B cell (primary cell): ENCODE results near the gene CASD1. TPM values are rescaled to one million over a fixed set of nuclear protein-coding genes. Genes with fewer than 3 reads are reported as not detected.

Source experiments
- ATAC-seq: fragments of 200-7000 bp; cut with Tn5 transposase; one replicate; pipeline ENCODE4 v1.10.0; 2021; ENCODE audit warnings: low read depth, mild to moderate bottlenecking, moderate number of reproducible peaks, moderate library complexity
- CTCF ChIA-PET: fragments of 350-600 bp; sonication (Branson Sonifier 250); formaldehyde crosslinking; loops from one replicate; lab custom pipeline; 2021; ENCODE audit warnings: antibody characterized with exemption, inconsistent platforms; lab: Charles Lee
- POLR2A ChIA-PET: fragments of 350-600 bp; sonication (Branson Sonifier 250); formaldehyde crosslinking; loops from one replicate; lab custom pipeline; 2021; ENCODE audit warnings: antibody characterized with exemption; lab: Charles Lee
- DNase-seq: peaks from one replicate; pipeline ENCODE4 v3.0.0; 2013
- H2AFZ ChIP-seq: 2 replicates; pipeline ENCODE4 v1.6.1; 2012; ENCODE audit warnings: mild to moderate bottlenecking, low read depth, low read length; ENCODE audit not compliant: insufficient read depth, poor library complexity, severe bottlenecking
- H3K27ac ChIP-seq, 2 donors: 1 replicate in 1 of 2; 2 replicates in 1 of 2; pipeline ENCODE4 v1.5.1; 2012 to 2013; ENCODE audit warnings: low read length in 2 of 2, mild to moderate bottlenecking in 2 of 2, moderate library complexity in 1 of 2
- H3K27me3 ChIP-seq, 4 experiments: fragments of 200-600 bp in 1 of 4; sonication (generic) in 1 of 4; replicated peaks in 1 of 4; 1 replicate in 2 of 4; 2 replicates in 2 of 4; pipeline versions ENCODE4 v1.6.1 to v1.7.0; 2013 to 2016; ENCODE audit warnings: low read length in 3 of 4, mild to moderate bottlenecking in 2 of 4, mixed read lengths in 1 of 4, moderate library complexity in 1 of 4; ENCODE audit not compliant: insufficient read depth in 4 of 4, control insufficient read depth in 3 of 4; ENCODE audit errors: control extremely low read depth in 1 of 4
- H3K36me3 ChIP-seq, 2 experiments: replicated peaks in 1 of 2; 1 replicate in 1 of 2; 2 replicates in 1 of 2; pipeline versions ENCODE4 v1.6.1 to v1.7.1; 2013; ENCODE audit warnings: low read length in 1 of 2; ENCODE audit not compliant: insufficient read depth in 2 of 2, control insufficient read depth in 1 of 2; ENCODE audit errors: control extremely low read depth in 1 of 2, extremely low read depth in 1 of 2
- H3K4me1 ChIP-seq, 2 donors: fragments of 200-600 bp in 1 of 2; sonication (generic) in 1 of 2; 1 replicate in 1 of 2; 2 replicates in 1 of 2; pipeline versions ENCODE4 v1.5.1 to v1.6.1; 2013 to 2017; ENCODE audit warnings: low read length in 2 of 2; ENCODE audit not compliant: control insufficient read depth in 2 of 2, insufficient read depth in 2 of 2
- H3K4me2 ChIP-seq: replicated peaks from 2 replicates; pipeline ENCODE3; 2012; ENCODE audit warnings: mild to moderate bottlenecking, low read depth, low read length; ENCODE audit not compliant: poor library complexity, severe bottlenecking
- H3K4me3 ChIP-seq, 5 experiments: fragments of 200-600 bp in 1 of 5; sonication (generic) in 1 of 5; 1 replicate in 3 of 5; 2 replicates in 2 of 5; pipeline versions ENCODE4 v1.5.1 to v1.7.0; 2011 to 2016; ENCODE audit warnings: low read length in 4 of 5, mild to moderate bottlenecking in 4 of 5, low read depth in 2 of 5, control low read depth in 1 of 5, moderate library complexity in 1 of 5; ENCODE audit not compliant: insufficient read depth in 1 of 5; ENCODE audit errors: control extremely low read depth in 1 of 5, extremely low read depth in 1 of 5
- H3K79me2 ChIP-seq: fragments of 200-600 bp; sonication (generic); one replicate; pipeline ENCODE4 v1.6.0; 2016; ENCODE audit warnings: low read length; ENCODE audit not compliant: control insufficient read depth, insufficient read depth
- H3K9ac ChIP-seq: fragments of 200-600 bp; sonication (generic); 2 replicates; pipeline ENCODE4 v1.6.1; 2017; ENCODE audit warnings: mild to moderate bottlenecking, low read length, moderate library complexity
- H3K9me3 ChIP-seq, 3 donors: one replicate each; pipeline versions ENCODE4 v1.6.1 to v1.7.1; 2013; ENCODE audit warnings: low read length in 2 of 3; ENCODE audit not compliant: control insufficient read depth in 2 of 3, insufficient read depth in 1 of 3; ENCODE audit errors: control extremely low read depth in 1 of 3
- H4K20me1 ChIP-seq: 2 replicates; pipeline ENCODE4 v1.6.0; 2012; ENCODE audit warnings: mild to moderate bottlenecking, low read length; ENCODE audit not compliant: insufficient read depth, control insufficient read depth, poor library complexity, severe bottlenecking
- H3K27ac Mint-ChIP-seq: one replicate; pipeline ENCODE4 v1.8.0; 2021; ENCODE audit warnings: mixed read lengths
- H3K27me3 Mint-ChIP-seq: one replicate; pipeline ENCODE4 v1.8.0; 2021; ENCODE audit warnings: mixed read lengths
- H3K4me1 Mint-ChIP-seq: one replicate; pipeline ENCODE4 v1.8.0; 2021; ENCODE audit warnings: mixed read lengths
- H3K4me3 Mint-ChIP-seq: one replicate; pipeline ENCODE4 v1.8.0; 2021; ENCODE audit warnings: mixed read lengths
- H3K9me3 Mint-ChIP-seq: one replicate; pipeline ENCODE4 v1.8.0; 2022; ENCODE audit warnings: mixed read lengths; ENCODE audit not compliant: insufficient read depth
- EZH2 ChIP-seq: IDR thresholded peaks from 2 replicates; pipeline ENCODE4 v1.6.1; 2012; ENCODE audit warnings: borderline replicate concordance, low read depth, mild to moderate bottlenecking, moderate library complexity, low read length; ENCODE audit not compliant: insufficient read depth, poor library complexity, severe bottlenecking
- WGBS: methylation state at CpG from one replicate; pipeline ENCODE4 v1.1.5; 2013; ENCODE audit warnings: missing lambda C conversion rate; ENCODE audit not compliant: insufficient coverage; 5-methylcytosine and 5-hydroxymethylcytosine counted together
- intact Hi-C: fragments of 100-400 bp; cut with micrococcal nuclease; formaldehyde crosslinking; loops from one replicate; pipeline ENCODE4 v1.10.0; 2022
- polyA plus RNA-seq: library from polyadenylated mRNA; depleted of rRNA; stranded (reverse); fragments of >200 nt; gene quantifications from 2 replicates; pipeline ENCODE4 v1.2.3, GENCODE V29; 2012
- total RNA-seq, 2 donors: library from RNA; stranded (reverse); fragments of 120-200 nt in 1 of 2; gene quantifications; 1 replicate in 1 of 2; 2 replicates in 1 of 2; pipeline versions ENCODE4 v1.2.3 to v1.2.4, GENCODE V29; 2013 to 2022
- TF ChIP-seq, protein P1 (sequence below): fragments of 200-600 bp; IDR thresholded peaks from one replicate; pipeline ENCODE4 v1.8.0; 2022; ENCODE audit warnings: antibody characterized with exemption, mild to moderate bottlenecking

The CASD1 gene
- total and polyA plus RNA-seq, 2 donors (not counting 1 experiment from before 2014, with no cell fraction given) = 9.2 to 47.9 TPM

DNA sequence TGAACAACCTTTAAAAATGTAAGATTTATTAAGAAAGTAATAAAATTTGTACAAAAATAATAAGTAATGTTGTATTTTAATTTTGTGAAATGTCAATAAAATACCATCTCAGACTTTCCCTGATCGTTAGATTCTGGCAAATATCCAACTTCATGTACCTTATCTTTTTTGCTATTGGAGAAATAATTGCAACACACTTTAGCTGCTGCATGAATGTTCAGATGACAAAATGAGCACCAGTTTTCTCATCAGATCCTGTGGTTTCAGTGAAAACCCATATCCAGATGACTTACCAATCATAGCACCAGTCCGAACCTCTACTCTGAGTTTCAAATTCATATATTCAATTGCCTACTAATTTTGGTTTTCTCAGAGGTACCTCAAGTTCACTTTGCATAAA, 69.9 kb downstream of the CASD1 start:
- no peak overlapping the region for H3K27ac Mint-ChIP-seq
- POLR2A ChIA-PET = no interaction called here

GRCh38 chr7:94580601-94581000, 71.0 kb downstream of the CASD1 start:
- H3K9me3 ChIP-seq = peaks cover 0 to 4% (median 2%) of the 10 kb centered on the region in 3 donors
- no peaks in the 10 kb centered on the region for H3K79me2 ChIP-seq
- intact Hi-C loops = no loop called here
- Mint-ChIP-seq H3K27ac (no peak overlapping the region), H3K9me3 (peaks cover 6% of the 10 kb centered on the region), H3K4me3 (no peak overlapping the region), H3K4me1 (peaks cover 1% of the 10 kb centered on the region), H3K27me3 (no peaks in the 10 kb centered on the region)
- no peak overlapping the region for H3K27ac ChIP-seq
- CTCF ChIA-PET = no interaction called here
- no CpG with 5 or more reads among the region's 1 CpG for WGBS
- ATAC-seq (no peak), DNase-seq (no peak)
- H4K20me1 ChIP-seq = no peaks in the 10 kb centered on the region
- H3K9ac ChIP-seq = no peak overlapping the region
- no peak overlapping the region for H2AFZ ChIP-seq
- no peak overlapping the region for H3K4me3 ChIP-seq
- H3K4me1 ChIP-seq = no peaks in the 10 kb centered on the region
- POLR2A ChIA-PET = no interaction called here
- no peak for TF ChIP-seq EZH2
- TF ChIP-seq, protein P1, sequence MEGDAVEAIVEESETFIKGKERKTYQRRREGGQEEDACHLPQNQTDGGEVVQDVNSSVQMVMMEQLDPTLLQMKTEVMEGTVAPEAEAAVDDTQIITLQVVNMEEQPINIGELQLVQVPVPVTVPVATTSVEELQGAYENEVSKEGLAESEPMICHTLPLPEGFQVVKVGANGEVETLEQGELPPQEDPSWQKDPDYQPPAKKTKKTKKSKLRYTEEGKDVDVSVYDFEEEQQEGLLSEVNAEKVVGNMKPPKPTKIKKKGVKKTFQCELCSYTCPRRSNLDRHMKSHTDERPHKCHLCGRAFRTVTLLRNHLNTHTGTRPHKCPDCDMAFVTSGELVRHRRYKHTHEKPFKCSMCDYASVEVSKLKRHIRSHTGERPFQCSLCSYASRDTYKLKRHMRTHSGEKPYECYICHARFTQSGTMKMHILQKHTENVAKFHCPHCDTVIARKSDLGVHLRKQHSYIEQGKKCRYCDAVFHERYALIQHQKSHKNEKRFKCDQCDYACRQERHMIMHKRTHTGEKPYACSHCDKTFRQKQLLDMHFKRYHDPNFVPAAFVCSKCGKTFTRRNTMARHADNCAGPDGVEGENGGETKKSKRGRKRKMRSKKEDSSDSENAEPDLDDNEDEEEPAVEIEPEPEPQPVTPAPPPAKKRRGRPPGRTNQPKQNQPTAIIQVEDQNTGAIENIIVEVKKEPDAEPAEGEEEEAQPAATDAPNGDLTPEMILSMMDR = no peak
- H3K4me2 ChIP-seq = no peak overlapping the region
- no peaks in the 10 kb centered on the region for H3K27me3 ChIP-seq
- H3K36me3 ChIP-seq = peaks cover 2 to 7% of the 10 kb centered on the region in 2 experiments

More for the DNA sequence above, 69.9 kb downstream of the CASD1 start:
- no peak overlapping the region for H2AFZ ChIP-seq
- no peaks in the 10 kb centered on the region for H3K27me3 ChIP-seq
- Mint-ChIP-seq H3K4me3 (no peak overlapping the region), H3K4me1 (peaks cover 1% of the 10 kb centered on the region), H3K9me3 (peaks cover 8% of the 10 kb centered on the region), H3K27me3 (no peaks in the 10 kb centered on the region)
- ATAC-seq (no peak), DNase-seq (no peak)
- H3K4me1 ChIP-seq = no peaks in the 10 kb centered on the region
- TF ChIP-seq EZH2 = no peak
- TF ChIP-seq, protein P1 = no peak
- no peak overlapping the region for H3K9ac ChIP-seq
- CTCF ChIA-PET = interaction anchor here (0.5 kb wide), 1 partner anchor 714 kb away, joined by 3 read pairs; no protein-coding TSS in a partner anchor
- no peaks in the 10 kb centered on the region for H3K79me2 ChIP-seq
- no peak overlapping the region for H3K4me3 ChIP-seq
- peaks cover 5 to 7% of the 10 kb centered on the region in 2 experiments for H3K36me3 ChIP-seq
- WGBS = 100% methylated on average over 1 of the region's 2 CpGs
- H4K20me1 ChIP-seq = no peaks in the 10 kb centered on the region
- H3K9me3 ChIP-seq = peaks cover 4 to 11% (median 8%) of the 10 kb centered on the region in 3 donors
- no peak overlapping the region for H3K27ac ChIP-seq
- H3K4me2 ChIP-seq = no peak overlapping the region
- intact Hi-C loops = no loop called here
